ENCODE data around the gene DACH2.

Gene DACH2

DNA sequence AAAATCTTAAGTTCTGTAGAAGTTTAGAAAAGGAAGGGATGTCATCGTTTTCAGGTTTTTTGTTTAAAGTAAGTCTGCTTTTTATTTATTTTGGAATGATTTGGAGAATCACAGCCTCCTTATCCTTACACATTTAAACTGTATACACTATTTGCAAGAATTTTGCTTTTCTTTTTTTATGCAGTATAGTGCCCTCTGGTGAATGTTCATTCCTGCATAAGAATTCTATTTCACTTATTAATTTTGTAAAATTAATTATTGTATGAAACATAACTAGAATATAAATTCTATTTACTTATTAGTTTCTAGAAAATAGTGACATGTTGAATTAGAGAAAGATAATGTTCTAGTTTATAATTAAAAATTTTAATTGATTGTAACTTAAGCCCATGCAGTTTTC, 44.6 kb downstream of the DACH2 start:
- TF ChIP-seq POLR2AphosphoS5 (IDR thresholded peaks at IDR 0.05; ENCODE audit: low read depth, low read length) (no peak), FOXP2 (optimal IDR thresholded peaks at IDR 0.05; ENCODE audit: borderline replicate concordance, extremely low read depth, extremely low read length, insufficient read depth) (no peak), TAF1 (IDR thresholded peaks at IDR 0.05; ENCODE audit: borderline replicate concordance, insufficient read depth, low read length) (no peak), SIN3A (IDR thresholded peaks at IDR 0.05; ENCODE audit: borderline replicate concordance, insufficient read depth, low read length) (no peak)
- TF ChIP-seq, protein P1, sequence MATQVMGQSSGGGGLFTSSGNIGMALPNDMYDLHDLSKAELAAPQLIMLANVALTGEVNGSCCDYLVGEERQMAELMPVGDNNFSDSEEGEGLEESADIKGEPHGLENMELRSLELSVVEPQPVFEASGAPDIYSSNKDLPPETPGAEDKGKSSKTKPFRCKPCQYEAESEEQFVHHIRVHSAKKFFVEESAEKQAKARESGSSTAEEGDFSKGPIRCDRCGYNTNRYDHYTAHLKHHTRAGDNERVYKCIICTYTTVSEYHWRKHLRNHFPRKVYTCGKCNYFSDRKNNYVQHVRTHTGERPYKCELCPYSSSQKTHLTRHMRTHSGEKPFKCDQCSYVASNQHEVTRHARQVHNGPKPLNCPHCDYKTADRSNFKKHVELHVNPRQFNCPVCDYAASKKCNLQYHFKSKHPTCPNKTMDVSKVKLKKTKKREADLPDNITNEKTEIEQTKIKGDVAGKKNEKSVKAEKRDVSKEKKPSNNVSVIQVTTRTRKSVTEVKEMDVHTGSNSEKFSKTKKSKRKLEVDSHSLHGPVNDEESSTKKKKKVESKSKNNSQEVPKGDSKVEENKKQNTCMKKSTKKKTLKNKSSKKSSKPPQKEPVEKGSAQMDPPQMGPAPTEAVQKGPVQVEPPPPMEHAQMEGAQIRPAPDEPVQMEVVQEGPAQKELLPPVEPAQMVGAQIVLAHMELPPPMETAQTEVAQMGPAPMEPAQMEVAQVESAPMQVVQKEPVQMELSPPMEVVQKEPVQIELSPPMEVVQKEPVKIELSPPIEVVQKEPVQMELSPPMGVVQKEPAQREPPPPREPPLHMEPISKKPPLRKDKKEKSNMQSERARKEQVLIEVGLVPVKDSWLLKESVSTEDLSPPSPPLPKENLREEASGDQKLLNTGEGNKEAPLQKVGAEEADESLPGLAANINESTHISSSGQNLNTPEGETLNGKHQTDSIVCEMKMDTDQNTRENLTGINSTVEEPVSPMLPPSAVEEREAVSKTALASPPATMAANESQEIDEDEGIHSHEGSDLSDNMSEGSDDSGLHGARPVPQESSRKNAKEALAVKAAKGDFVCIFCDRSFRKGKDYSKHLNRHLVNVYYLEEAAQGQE (IDR thresholded peaks at IDR 0.05; ENCODE audit: insufficient read depth in 1 of 2, low read depth in 2 of 2, low read length in 2 of 2): no peak

- TF ChIP-seq POLR2AphosphoS5 (IDR thresholded peaks at IDR 0.05; ENCODE audit: low read depth, low read length): no peak
- TF ChIP-seq, protein P1 (IDR thresholded peaks at IDR 0.05; ENCODE audit: insufficient read depth in 1 of 2, low read depth in 2 of 2, low read length in 2 of 2): no peak
- no peak for TF ChIP-seq TAF1 (IDR thresholded peaks at IDR 0.05; ENCODE audit: borderline replicate concordance, insufficient read depth, low read length)
- no peak for TF ChIP-seq SIN3A (IDR thresholded peaks at IDR 0.05; ENCODE audit: borderline replicate concordance, insufficient read depth, low read length)
- TF ChIP-seq FOXP2 (optimal IDR thresholded peaks at IDR 0.05; ENCODE audit: borderline replicate concordance, extremely low read depth, extremely low read length, insufficient read depth): no peak
Measured at GRCh38 chrX:86194758-86195157, 46.5 kb downstream of the DACH2 start.

DNA sequence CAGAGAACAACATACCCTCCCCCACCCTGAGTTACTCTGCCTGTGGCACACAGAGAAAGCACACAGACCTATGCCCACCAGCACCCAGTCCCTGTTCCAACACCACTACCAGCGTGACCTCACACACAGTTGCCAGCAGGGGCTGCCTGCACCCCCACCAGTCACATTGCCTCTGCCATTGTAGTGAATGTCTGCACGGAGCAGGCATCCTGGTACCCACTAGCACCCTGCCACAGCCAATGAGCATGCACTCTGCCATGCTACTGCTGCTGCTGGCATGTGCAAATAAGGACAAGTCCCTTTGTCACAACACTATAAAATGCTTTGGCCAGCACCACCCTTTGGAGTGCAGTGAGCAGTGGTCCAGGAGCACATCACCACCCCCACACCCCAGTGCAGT, 47.1 kb downstream of the DACH2 start:
- no peak for TF ChIP-seq SIN3A (IDR thresholded peaks at IDR 0.05; ENCODE audit: borderline replicate concordance, insufficient read depth, low read length)
- TF ChIP-seq FOXP2 (optimal IDR thresholded peaks at IDR 0.05; ENCODE audit: borderline replicate concordance, extremely low read depth, extremely low read length, insufficient read depth): no peak
- TF ChIP-seq, protein P1 (IDR thresholded peaks at IDR 0.05; ENCODE audit: insufficient read depth in 1 of 2, low read depth in 2 of 2, low read length in 2 of 2): no peak
- no peak for TF ChIP-seq TAF1 (IDR thresholded peaks at IDR 0.05; ENCODE audit: borderline replicate concordance, insufficient read depth, low read length)
- TF ChIP-seq POLR2AphosphoS5 (IDR thresholded peaks at IDR 0.05; ENCODE audit: low read depth, low read length): no peak

DNA sequence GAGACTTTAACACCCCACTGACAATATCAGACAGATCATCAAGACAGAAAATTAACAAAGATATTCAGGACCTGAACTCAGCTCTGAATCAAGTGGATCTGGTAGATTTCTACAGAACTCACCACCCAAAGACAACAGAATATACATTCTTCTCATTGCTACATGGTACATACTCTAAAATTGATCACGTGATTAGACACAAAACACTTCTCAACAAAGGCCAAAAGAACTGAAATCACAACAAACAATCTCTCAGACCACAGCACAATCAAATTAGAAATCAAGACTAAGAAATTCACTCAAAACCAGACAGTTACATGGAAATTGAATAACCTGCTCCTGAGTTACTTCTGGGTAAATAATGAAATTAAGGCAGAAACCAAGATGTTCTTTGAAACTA, 49.6 kb downstream of the DACH2 start:
- TF ChIP-seq SIN3A (IDR thresholded peaks at IDR 0.05; ENCODE audit: borderline replicate concordance, insufficient read depth, low read length) (no peak), FOXP2 (optimal IDR thresholded peaks at IDR 0.05; ENCODE audit: borderline replicate concordance, extremely low read depth, extremely low read length, insufficient read depth) (no peak), TAF1 (IDR thresholded peaks at IDR 0.05; ENCODE audit: borderline replicate concordance, insufficient read depth, low read length) (no peak), POLR2AphosphoS5 (IDR thresholded peaks at IDR 0.05; ENCODE audit: low read depth, low read length) (no peak)
- TF ChIP-seq, protein P1 (IDR thresholded peaks at IDR 0.05; ENCODE audit: insufficient read depth in 1 of 2, low read depth in 2 of 2, low read length in 2 of 2): no peak

- TF ChIP-seq SIN3A (IDR thresholded peaks at IDR 0.05; ENCODE audit: borderline replicate concordance, insufficient read depth, low read length): no peak
- TF ChIP-seq FOXP2 (optimal IDR thresholded peaks at IDR 0.05; ENCODE audit: borderline replicate concordance, extremely low read depth, extremely low read length, insufficient read depth): no peak
- no peak for TF ChIP-seq POLR2AphosphoS5 (IDR thresholded peaks at IDR 0.05; ENCODE audit: low read depth, low read length)
- TF ChIP-seq, protein P1 (IDR thresholded peaks at IDR 0.05; ENCODE audit: insufficient read depth in 1 of 2, low read depth in 2 of 2, low read length in 2 of 2): no peak
- no peak for TF ChIP-seq TAF1 (IDR thresholded peaks at IDR 0.05; ENCODE audit: borderline replicate concordance, insufficient read depth, low read length)
Measured at GRCh38 chrX:86210772-86211171, 62.5 kb downstream of the DACH2 start.
